H9 (cell line): Measurements from ENCODE around the gene ZNF281. TPM values are rescaled to one million over a fixed set of nuclear protein-coding genes. Genes with fewer than 3 reads are reported as not detected.
A peak's percentile ranks its signal among the peaks of the same experiment; 100 is the strongest.

Source experiments
- DNase-seq: peaks from one replicate; pipeline ENCODE4 v3.0.0-alpha.2; 2017
- H2AFZ ChIP-seq: one replicate; pipeline ENCODE4 v1.6.1; 2013; ENCODE audit warnings: mild to moderate bottlenecking, low read length, control low read depth, moderate library complexity
- H2AK5ac ChIP-seq: 2 replicates; pipeline ENCODE4 v1.6.1; 2013; ENCODE audit warnings: low read length, control low read depth, mixed read lengths; ENCODE audit not compliant: insufficient read length
- H2BK120ac ChIP-seq: one replicate; pipeline ENCODE4 v1.6.1; 2013; ENCODE audit warnings: low read depth, mild to moderate bottlenecking, low read length, control low read depth, inconsistent platforms; ENCODE audit not compliant: poor library complexity, severe bottlenecking
- H2BK12ac ChIP-seq: 2 replicates; pipeline ENCODE4 v1.6.1; 2013; ENCODE audit warnings: low read length, control low read depth, mixed read lengths, low read depth; ENCODE audit not compliant: insufficient read length
- H2BK15ac ChIP-seq: 2 replicates; pipeline ENCODE4 v1.6.1; 2013; ENCODE audit warnings: low read depth, low read length, control low read depth
- H2BK20ac ChIP-seq: one replicate; pipeline ENCODE4 v1.6.1; 2013; ENCODE audit warnings: low read depth, mild to moderate bottlenecking, low read length, control low read depth, inconsistent platforms; ENCODE audit not compliant: poor library complexity, severe bottlenecking
- H2BK5ac ChIP-seq: 2 replicates; pipeline ENCODE4 v1.6.1; 2013; ENCODE audit warnings: low read length, control low read depth, mixed read lengths; ENCODE audit not compliant: insufficient read length
- H3K14ac ChIP-seq: 2 replicates; pipeline ENCODE4 v1.6.1; 2013; ENCODE audit warnings: low read length, control low read depth; ENCODE audit not compliant: insufficient read depth
- H3K18ac ChIP-seq: 2 replicates; pipeline ENCODE4 v1.6.1; 2013; ENCODE audit warnings: low read depth, mild to moderate bottlenecking, mixed read lengths, low read length, control low read depth; ENCODE audit not compliant: insufficient read length
- H3K23ac ChIP-seq: 2 replicates; pipeline ENCODE4 v1.6.1; 2013; ENCODE audit warnings: low read length, control low read depth, mixed read lengths, low read depth; ENCODE audit not compliant: insufficient read length
- H3K23me2 ChIP-seq: 2 replicates; pipeline ENCODE4 v1.6.1; 2013; ENCODE audit warnings: low read depth, mild to moderate bottlenecking, mixed read lengths, low read length, control low read depth; ENCODE audit not compliant: insufficient read length, poor library complexity, severe bottlenecking
- H3K27ac ChIP-seq: 2 replicates; pipeline ENCODE4 v1.5.1; 2013; ENCODE audit warnings: low read length, control low read depth, mixed read lengths, low read depth; ENCODE audit not compliant: insufficient read length
- H3K27me3 ChIP-seq: 2 replicates; pipeline ENCODE4 v1.6.1; 2013; ENCODE audit warnings: low read length, control low read depth, inconsistent platforms; ENCODE audit not compliant: insufficient read depth
- H3K4ac ChIP-seq: 2 replicates; pipeline ENCODE4 v1.6.1; 2013; ENCODE audit warnings: low read depth, mild to moderate bottlenecking, control low read depth, inconsistent platforms, low read length, moderate library complexity
- H3K4me1 ChIP-seq: 2 replicates; pipeline ENCODE4 v1.6.1; 2013; ENCODE audit warnings: low read length, control low read depth, inconsistent platforms; ENCODE audit not compliant: insufficient read depth
- H3K4me2 ChIP-seq: 2 replicates; pipeline ENCODE4 v1.6.1; 2013; ENCODE audit warnings: low read length, control low read depth, mixed read lengths; ENCODE audit not compliant: insufficient read length, insufficient read depth
- H3K56ac ChIP-seq: 2 replicates; pipeline ENCODE4 v1.6.1; 2013; ENCODE audit warnings: low read depth, mild to moderate bottlenecking, mixed read lengths, low read length, control low read depth; ENCODE audit not compliant: insufficient read length
- H3K79me1 ChIP-seq: 2 replicates; pipeline ENCODE4 v1.6.1; 2013; ENCODE audit warnings: low read depth, mild to moderate bottlenecking, moderate library complexity, low read length, control low read depth, inconsistent platforms; ENCODE audit not compliant: insufficient read depth, poor library complexity, severe bottlenecking
- H3K79me2 ChIP-seq: 2 replicates; pipeline ENCODE4 v1.6.1; 2013; ENCODE audit warnings: low read length, control low read depth, inconsistent platforms; ENCODE audit not compliant: insufficient read depth
- H3K9ac ChIP-seq: 2 replicates; pipeline ENCODE4 v1.6.1; 2013; ENCODE audit warnings: low read length, control low read depth, mixed read lengths; ENCODE audit not compliant: insufficient read length; ENCODE audit errors: extremely low read depth
- H3K9me3 ChIP-seq: one replicate; pipeline ENCODE4 v1.6.1; 2013; ENCODE audit warnings: low read depth, low read length, inconsistent platforms; ENCODE audit not compliant: control insufficient read depth
- H3T11ph ChIP-seq: one replicate; pipeline ENCODE4 v1.6.1; 2013; ENCODE audit warnings: mild to moderate bottlenecking, low read length, control low read depth, inconsistent platforms
- H4K20me1 ChIP-seq: one replicate; pipeline ENCODE4 v1.6.1; 2013; ENCODE audit not compliant: control insufficient read depth, insufficient read length, insufficient read depth
- H4K5ac ChIP-seq: 2 replicates; pipeline ENCODE4 v1.6.1; 2013; ENCODE audit warnings: low read depth, mild to moderate bottlenecking, mixed read lengths, low read length, control low read depth; ENCODE audit not compliant: insufficient read length
- H4K8ac ChIP-seq: replicated peaks from 2 replicates; pipeline ENCODE4 v1.6.1; 2013; ENCODE audit warnings: low read length, control low read depth, mixed read lengths, low read depth; ENCODE audit not compliant: insufficient read length
- H4K91ac ChIP-seq: 2 replicates; pipeline ENCODE4 v1.6.1; 2013; ENCODE audit warnings: low read depth, mild to moderate bottlenecking, moderate library complexity, mixed read lengths, low read length, control low read depth; ENCODE audit not compliant: insufficient read length
- H3K27ac Mint-ChIP-seq, 3 experiments: 2 replicates in 2 of 3; 3 replicates in 1 of 3; pipeline ENCODE4 v1.8.0; 2020 to 2021; ENCODE audit warnings: mixed read lengths in 3 of 3, mild to moderate bottlenecking in 1 of 3, moderate library complexity in 1 of 3
- H3K27me3 Mint-ChIP-seq: 2 replicates; pipeline ENCODE4 v1.8.0; 2021; ENCODE audit warnings: low read depth, mild to moderate bottlenecking, moderate library complexity, mixed read lengths
- H3K36me3 Mint-ChIP-seq, 3 experiments: 2 replicates in 2 of 3; 3 replicates in 1 of 3; pipeline ENCODE4 v1.8.0; 2020 to 2021; ENCODE audit warnings: low read depth in 3 of 3, mixed read lengths in 3 of 3; ENCODE audit not compliant: insufficient read depth in 1 of 3
- H3K4me1 Mint-ChIP-seq, 2 experiments: 2 replicates each; pipeline ENCODE4 v1.8.0; 2020; ENCODE audit warnings: mixed read lengths in 2 of 2
- H3K4me3 Mint-ChIP-seq, 2 experiments: 2 replicates in 1 of 2; 3 replicates in 1 of 2; pipeline ENCODE4 v1.8.0; 2020 to 2021; ENCODE audit warnings: mild to moderate bottlenecking in 2 of 2, mixed read lengths in 2 of 2, moderate library complexity in 1 of 2
- H3K9me3 Mint-ChIP-seq, 2 experiments: 2 replicates in 1 of 2; 3 replicates in 1 of 2; pipeline ENCODE4 v1.8.0; 2020; ENCODE audit warnings: mild to moderate bottlenecking in 2 of 2, mixed read lengths in 2 of 2, moderate library complexity in 1 of 2
- WGBS: extraction: QIAGEN DNeasy Blood & Tissue Kit; methylation state at CpG from one replicate; pipeline ENCODE4 v1.1.7; 2013; ENCODE audit warnings: missing lambda C conversion rate, low lambda C conversion rate, mixed read lengths; ENCODE audit not compliant: insufficient read length; ENCODE audit errors: extremely low coverage; 5-methylcytosine and 5-hydroxymethylcytosine counted together
- total RNA-seq: library from RNA; stranded (reverse); gene quantifications from 2 replicates; pipeline ENCODE4 v1.2.1, GENCODE V29; 2021
- TF ChIP-seq, protein P1 (sequence below): fragments of 200-600 bp; sonication (generic); conservative IDR thresholded peaks from 3 replicates; pipeline ENCODE4 v1.8.0; 2021; ENCODE audit warnings: antibody characterized with exemption, mild to moderate bottlenecking

The ZNF281 gene
- total RNA-seq, 1 experiment from 2014 or later = 75.2 TPM

DNA sequence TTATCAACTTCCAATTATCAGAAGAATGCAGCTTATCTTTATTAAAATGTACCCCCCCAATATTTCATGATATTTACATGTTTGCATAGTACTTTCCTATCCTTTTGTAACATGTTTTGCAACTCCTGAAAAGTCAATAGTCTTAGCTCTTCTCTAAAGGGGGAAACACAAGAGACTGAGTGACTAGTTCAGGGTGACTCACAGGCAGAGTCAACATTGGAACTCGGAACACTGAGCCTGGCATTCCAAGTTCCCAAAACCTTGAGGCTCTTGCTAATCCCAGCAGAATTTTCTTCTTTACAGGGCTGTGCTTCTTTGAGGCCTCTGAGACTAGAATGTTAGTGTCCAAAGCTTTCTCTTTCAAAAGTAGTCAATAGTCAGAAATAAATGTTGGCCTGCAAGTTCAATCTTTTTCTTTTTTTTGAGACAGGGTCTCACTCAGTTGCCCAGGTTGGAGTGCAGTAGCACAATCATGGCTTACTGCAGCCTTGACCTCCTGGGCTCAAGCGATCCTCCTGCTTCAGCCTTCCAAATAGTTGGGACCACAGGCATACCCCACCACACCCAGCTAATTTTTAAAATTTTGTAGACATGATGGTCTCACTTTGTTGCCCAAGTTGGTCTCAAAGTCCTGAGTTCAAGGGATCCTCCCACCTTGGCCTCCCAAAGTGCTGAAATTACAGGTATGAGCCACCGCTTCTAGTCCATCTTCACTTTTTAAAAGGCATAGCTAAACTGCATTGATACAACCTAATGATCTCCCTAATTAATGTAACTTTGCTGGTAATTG is 37.5 kb downstream of the ZNF281 start:
- H3K18ac ChIP-seq = no peak overlapping the region
- peaks cover 19% of the 10 kb centered on the region for H3K4me1 ChIP-seq
- H3K27ac Mint-ChIP-seq = peak overlapping the region; percentile 40 to 87 (median 57); a peak in 5 of 7 replicates
- H3K4ac ChIP-seq = no peak overlapping the region
- TF ChIP-seq, protein P1, sequence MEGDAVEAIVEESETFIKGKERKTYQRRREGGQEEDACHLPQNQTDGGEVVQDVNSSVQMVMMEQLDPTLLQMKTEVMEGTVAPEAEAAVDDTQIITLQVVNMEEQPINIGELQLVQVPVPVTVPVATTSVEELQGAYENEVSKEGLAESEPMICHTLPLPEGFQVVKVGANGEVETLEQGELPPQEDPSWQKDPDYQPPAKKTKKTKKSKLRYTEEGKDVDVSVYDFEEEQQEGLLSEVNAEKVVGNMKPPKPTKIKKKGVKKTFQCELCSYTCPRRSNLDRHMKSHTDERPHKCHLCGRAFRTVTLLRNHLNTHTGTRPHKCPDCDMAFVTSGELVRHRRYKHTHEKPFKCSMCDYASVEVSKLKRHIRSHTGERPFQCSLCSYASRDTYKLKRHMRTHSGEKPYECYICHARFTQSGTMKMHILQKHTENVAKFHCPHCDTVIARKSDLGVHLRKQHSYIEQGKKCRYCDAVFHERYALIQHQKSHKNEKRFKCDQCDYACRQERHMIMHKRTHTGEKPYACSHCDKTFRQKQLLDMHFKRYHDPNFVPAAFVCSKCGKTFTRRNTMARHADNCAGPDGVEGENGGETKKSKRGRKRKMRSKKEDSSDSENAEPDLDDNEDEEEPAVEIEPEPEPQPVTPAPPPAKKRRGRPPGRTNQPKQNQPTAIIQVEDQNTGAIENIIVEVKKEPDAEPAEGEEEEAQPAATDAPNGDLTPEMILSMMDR = no peak
- no peaks in the 10 kb centered on the region for H3K79me1 ChIP-seq
- no peaks in the 10 kb centered on the region for H3K27me3 Mint-ChIP-seq
- no peak overlapping the region for H4K5ac ChIP-seq
- no peaks in the 10 kb centered on the region for H3K79me2 ChIP-seq
- peaks cover 76 to 84% of the 10 kb centered on the region in 2 experiments for H3K4me1 Mint-ChIP-seq
- no peak overlapping the region for H2BK120ac ChIP-seq
- no peak overlapping the region for H2BK5ac ChIP-seq
- no peak overlapping the region for H4K8ac ChIP-seq
- no peak overlapping the region for H3K56ac ChIP-seq
- H3K4me3 Mint-ChIP-seq = peak overlapping the region in 1 of 2 experiments; percentile 42; a peak in 1 of 5 replicates
- no peak for DNase-seq
- no peak overlapping the region for H2BK12ac ChIP-seq
- no peak overlapping the region for H3K23ac ChIP-seq
- no peak overlapping the region for H3K4me2 ChIP-seq
- H3K27me3 ChIP-seq = no peaks in the 10 kb centered on the region
- H2BK20ac ChIP-seq = no peak overlapping the region
- no peak overlapping the region for H3T11ph ChIP-seq
- H3K23me2 ChIP-seq = peaks cover 4% of the 10 kb centered on the region
- no peaks in the 10 kb centered on the region for H3K9me3 Mint-ChIP-seq
- no peaks in the 10 kb centered on the region for H4K20me1 ChIP-seq
- no peaks in the 10 kb centered on the region for H3K9me3 ChIP-seq
- no peak overlapping the region for H2AFZ ChIP-seq
- no peak overlapping the region for H3K27ac ChIP-seq
- no peak overlapping the region for H3K14ac ChIP-seq
- peaks cover 12 to 24% (median 17%) of the 10 kb centered on the region in 3 experiments for H3K36me3 Mint-ChIP-seq
- WGBS = no CpG with 5 or more reads among the region's 3 CpGs
- H4K91ac ChIP-seq = no peak overlapping the region
- H3K9ac ChIP-seq = no peak overlapping the region
- no peak overlapping the region for H2BK15ac ChIP-seq
- no peak overlapping the region for H2AK5ac ChIP-seq
